A673 (cell line): ENCODE data around the gene PSMG4.

Experiments
- EZH2 ChIP-seq: fragments of 200-600 bp; sonication (generic); IDR thresholded peaks from 2 replicates; pipeline ENCODE4 v1.6.1; 2017; ENCODE audit warnings: borderline replicate concordance, low read depth, mild to moderate bottlenecking, mixed read lengths, antibody characterized with exemption, low read length; ENCODE audit not compliant: poor library complexity, severe bottlenecking
- TF ChIP-seq, protein P1 (sequence below): fragments of 300-800, 200-600 bp; sonication (generic); conservative IDR thresholded peaks from 2 replicates; pipeline ENCODE4 v1.5.1; 2017; ENCODE audit warnings: low read depth, mild to moderate bottlenecking, antibody characterized with exemption, low read length, moderate library complexity, mixed read lengths

DNA sequence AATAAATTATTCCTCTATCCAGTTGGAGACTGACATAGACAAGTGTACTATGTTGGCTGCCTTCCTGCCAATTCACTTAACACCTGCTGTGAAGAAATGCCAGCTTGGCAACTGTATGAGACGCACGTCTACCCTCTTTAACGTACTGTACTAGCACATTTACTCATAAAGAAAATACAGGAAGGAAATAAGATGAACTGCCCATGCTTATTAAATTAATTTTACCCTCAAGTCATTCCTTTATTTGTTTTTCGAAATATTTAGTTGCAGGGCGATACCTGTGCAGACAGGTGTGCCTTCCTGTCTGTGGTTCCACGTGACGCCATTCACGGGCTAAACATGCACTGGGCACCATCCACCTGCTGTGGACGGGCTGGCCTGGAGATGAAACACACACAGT is 52.0 kb downstream of the PSMG4 start:
- TF ChIP-seq, protein P1, sequence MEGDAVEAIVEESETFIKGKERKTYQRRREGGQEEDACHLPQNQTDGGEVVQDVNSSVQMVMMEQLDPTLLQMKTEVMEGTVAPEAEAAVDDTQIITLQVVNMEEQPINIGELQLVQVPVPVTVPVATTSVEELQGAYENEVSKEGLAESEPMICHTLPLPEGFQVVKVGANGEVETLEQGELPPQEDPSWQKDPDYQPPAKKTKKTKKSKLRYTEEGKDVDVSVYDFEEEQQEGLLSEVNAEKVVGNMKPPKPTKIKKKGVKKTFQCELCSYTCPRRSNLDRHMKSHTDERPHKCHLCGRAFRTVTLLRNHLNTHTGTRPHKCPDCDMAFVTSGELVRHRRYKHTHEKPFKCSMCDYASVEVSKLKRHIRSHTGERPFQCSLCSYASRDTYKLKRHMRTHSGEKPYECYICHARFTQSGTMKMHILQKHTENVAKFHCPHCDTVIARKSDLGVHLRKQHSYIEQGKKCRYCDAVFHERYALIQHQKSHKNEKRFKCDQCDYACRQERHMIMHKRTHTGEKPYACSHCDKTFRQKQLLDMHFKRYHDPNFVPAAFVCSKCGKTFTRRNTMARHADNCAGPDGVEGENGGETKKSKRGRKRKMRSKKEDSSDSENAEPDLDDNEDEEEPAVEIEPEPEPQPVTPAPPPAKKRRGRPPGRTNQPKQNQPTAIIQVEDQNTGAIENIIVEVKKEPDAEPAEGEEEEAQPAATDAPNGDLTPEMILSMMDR = no peak
- no peak for TF ChIP-seq EZH2
